ENCODE measurements around the gene PPP3R1.

The PPP3R1 gene

DNA sequence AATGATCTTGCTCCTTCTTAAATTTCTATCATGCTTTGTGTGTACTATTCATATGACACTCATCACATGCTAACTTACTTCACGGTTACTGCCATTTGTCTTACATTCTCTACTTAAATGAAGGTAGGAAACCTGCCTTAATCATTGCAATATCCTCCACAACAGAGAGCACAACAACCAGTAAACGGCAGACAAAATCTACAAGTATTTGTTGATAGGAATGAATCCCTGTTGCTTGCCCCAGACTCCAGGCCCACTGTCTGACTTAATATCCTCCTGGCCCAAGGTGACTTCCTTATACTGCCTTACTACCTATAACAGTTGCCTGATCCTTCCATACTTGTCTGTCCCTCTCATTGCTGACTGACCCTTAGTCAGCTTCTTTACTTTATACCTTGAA, 3.5 kb downstream of the PPP3R1 start:
- Histone ChIP-seq H3K4me3 (ENCODE audit: low read length, poor library complexity, severe bottlenecking) (peak overlapping the region; percentile 83), H3K79me2 (ENCODE audit: insufficient read depth, low read length) (peaks cover 94% of the 10 kb centered on the region), H4K20me1 (ENCODE audit: insufficient read depth, low read length, poor library complexity, severe bottlenecking) (peaks cover 72% of the 10 kb centered on the region), H3K4me1 (ENCODE audit: insufficient read depth, low read length, poor library complexity, severe bottlenecking) (peaks cover 69% of the 10 kb centered on the region), H3F3A (ENCODE audit: low read depth) (peaks cover 4% of the 10 kb centered on the region; the same call in 1 of the 2 replicates), H3K27me3 (ENCODE audit: insufficient read depth, low read length, poor library complexity, severe bottlenecking) (no peaks in the 10 kb centered on the region), H3K4me2 (ENCODE audit: low read depth, low read length, poor library complexity, severe bottlenecking) (peak overlapping the region; percentile 99), H2AFZ (ENCODE audit: low read length) (no peak overlapping the region), H3K9me2 (replicated peaks; ENCODE audit: low read depth, low read length) (no peaks in the 10 kb centered on the region), H3K36me3 (ENCODE audit: insufficient read depth, low read length) (no peaks in the 10 kb centered on the region), H3K9ac (ENCODE audit: low read depth, low read length, poor library complexity, severe bottlenecking) (peak overlapping the region; percentile 94), H3K9me3 (ENCODE audit: insufficient read depth, low read depth, low read length) (no peaks in the 10 kb centered on the region)
- TF ChIP-seq, protein P1, sequence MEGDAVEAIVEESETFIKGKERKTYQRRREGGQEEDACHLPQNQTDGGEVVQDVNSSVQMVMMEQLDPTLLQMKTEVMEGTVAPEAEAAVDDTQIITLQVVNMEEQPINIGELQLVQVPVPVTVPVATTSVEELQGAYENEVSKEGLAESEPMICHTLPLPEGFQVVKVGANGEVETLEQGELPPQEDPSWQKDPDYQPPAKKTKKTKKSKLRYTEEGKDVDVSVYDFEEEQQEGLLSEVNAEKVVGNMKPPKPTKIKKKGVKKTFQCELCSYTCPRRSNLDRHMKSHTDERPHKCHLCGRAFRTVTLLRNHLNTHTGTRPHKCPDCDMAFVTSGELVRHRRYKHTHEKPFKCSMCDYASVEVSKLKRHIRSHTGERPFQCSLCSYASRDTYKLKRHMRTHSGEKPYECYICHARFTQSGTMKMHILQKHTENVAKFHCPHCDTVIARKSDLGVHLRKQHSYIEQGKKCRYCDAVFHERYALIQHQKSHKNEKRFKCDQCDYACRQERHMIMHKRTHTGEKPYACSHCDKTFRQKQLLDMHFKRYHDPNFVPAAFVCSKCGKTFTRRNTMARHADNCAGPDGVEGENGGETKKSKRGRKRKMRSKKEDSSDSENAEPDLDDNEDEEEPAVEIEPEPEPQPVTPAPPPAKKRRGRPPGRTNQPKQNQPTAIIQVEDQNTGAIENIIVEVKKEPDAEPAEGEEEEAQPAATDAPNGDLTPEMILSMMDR (conservative IDR thresholded peaks at IDR 0.05; ENCODE audit: low read length), result no peak
- TF ChIP-seq EZH2phosphoT487 (IDR thresholded peaks at IDR 0.05; ENCODE audit: borderline replicate concordance), result no peak

DNA sequence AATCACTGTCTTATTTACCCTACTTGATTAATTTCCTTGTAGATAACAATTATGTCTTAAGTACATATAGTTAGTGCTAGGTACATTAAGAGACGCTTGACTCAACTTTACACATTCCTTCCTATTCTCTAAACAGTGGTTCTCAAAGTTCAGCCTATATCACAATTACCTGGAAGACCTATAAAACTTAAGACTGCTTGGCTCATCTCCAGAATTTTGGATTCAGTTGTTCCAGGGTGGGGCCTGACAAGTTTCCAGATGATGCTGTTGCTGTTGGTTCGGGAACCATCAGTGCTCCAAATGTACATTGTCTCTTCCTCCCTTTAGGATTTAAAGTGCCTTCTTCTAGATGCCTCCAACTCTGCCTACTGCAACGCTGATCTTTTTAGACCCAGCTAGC, 4.0 kb downstream of the PPP3R1 start:
- no peak for TF ChIP-seq EZH2phosphoT487 (IDR thresholded peaks at IDR 0.05; ENCODE audit: borderline replicate concordance)

DNA sequence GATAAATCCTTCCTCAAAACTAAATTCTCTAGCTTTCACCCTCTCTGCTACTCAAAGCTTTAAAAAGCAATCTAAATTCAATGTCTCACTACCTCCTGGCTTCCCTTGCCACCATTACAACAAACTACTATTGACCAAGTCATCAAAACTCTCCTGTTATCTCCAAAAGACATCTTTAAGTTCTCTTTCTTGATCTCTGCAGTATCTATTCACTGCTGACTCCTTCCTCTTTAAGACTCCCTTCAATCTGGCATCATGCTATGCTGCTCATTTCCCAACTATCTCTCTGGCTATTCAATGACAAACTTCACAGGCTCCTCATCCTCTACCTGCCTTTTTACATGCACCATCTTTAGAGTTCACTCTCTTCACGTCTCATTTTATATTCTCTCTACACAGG, 5.9 kb downstream of the PPP3R1 start:
- H3K4me3 ChIP-seq (ENCODE audit: low read length, poor library complexity, severe bottlenecking), result peak overlapping the region; percentile 83
- TF ChIP-seq, protein P1 (conservative IDR thresholded peaks at IDR 0.05; ENCODE audit: low read length), result no peak
- peaks cover 3% of the 10 kb centered on the region; the same call in 1 of the 2 replicates for H3F3A ChIP-seq (ENCODE audit: low read depth)
- no peak overlapping the region for H2AFZ ChIP-seq (ENCODE audit: low read length)
- peaks cover 96% of the 10 kb centered on the region for H4K20me1 ChIP-seq (ENCODE audit: insufficient read depth, low read length, poor library complexity, severe bottlenecking)
- H3K4me1 ChIP-seq (ENCODE audit: insufficient read depth, low read length, poor library complexity, severe bottlenecking), result peaks cover 65% of the 10 kb centered on the region
- H3K9ac ChIP-seq (ENCODE audit: low read depth, low read length, poor library complexity, severe bottlenecking), result peak overlapping the region; percentile 94
- H3K79me2 ChIP-seq (ENCODE audit: insufficient read depth, low read length), result peaks cover 98% of the 10 kb centered on the region
- H3K9me2 ChIP-seq (replicated peaks; ENCODE audit: low read depth, low read length), result no peaks in the 10 kb centered on the region
- peak overlapping the region; percentile 99 for H3K4me2 ChIP-seq (ENCODE audit: low read depth, low read length, poor library complexity, severe bottlenecking)
- H3K36me3 ChIP-seq (ENCODE audit: insufficient read depth, low read length), result peaks cover 4% of the 10 kb centered on the region; the same call in 1 of the 2 replicates
- no peaks in the 10 kb centered on the region for H3K9me3 ChIP-seq (ENCODE audit: insufficient read depth, low read depth, low read length)
- H3K27me3 ChIP-seq (ENCODE audit: insufficient read depth, low read length, poor library complexity, severe bottlenecking), result no peaks in the 10 kb centered on the region

More for the DNA sequence above, 4.0 kb downstream of the PPP3R1 start:
- Histone ChIP-seq H3K4me2 (ENCODE audit: low read depth, low read length, poor library complexity, severe bottlenecking) (peak overlapping the region; percentile 99), H3K4me3 (ENCODE audit: low read length, poor library complexity, severe bottlenecking) (peak overlapping the region; percentile 83), H3K9me2 (replicated peaks; ENCODE audit: low read depth, low read length) (no peaks in the 10 kb centered on the region), H3K27me3 (ENCODE audit: insufficient read depth, low read length, poor library complexity, severe bottlenecking) (no peaks in the 10 kb centered on the region), H3K9me3 (ENCODE audit: insufficient read depth, low read depth, low read length) (no peaks in the 10 kb centered on the region), H3K36me3 (ENCODE audit: insufficient read depth, low read length) (no peaks in the 10 kb centered on the region), H3F3A (ENCODE audit: low read depth) (peaks cover 4% of the 10 kb centered on the region; the same call in 1 of the 2 replicates), H3K9ac (ENCODE audit: low read depth, low read length, poor library complexity, severe bottlenecking) (peak overlapping the region; percentile 94), H3K4me1 (ENCODE audit: insufficient read depth, low read length, poor library complexity, severe bottlenecking) (peaks cover 68% of the 10 kb centered on the region), H3K79me2 (ENCODE audit: insufficient read depth, low read length) (peaks cover 94% of the 10 kb centered on the region), H2AFZ (ENCODE audit: low read length) (no peak overlapping the region), H4K20me1 (ENCODE audit: insufficient read depth, low read length, poor library complexity, severe bottlenecking) (peaks cover 76% of the 10 kb centered on the region)

- Histone ChIP-seq H3K4me2 (ENCODE audit: low read depth, low read length, poor library complexity, severe bottlenecking) (peak overlapping the region; percentile 99), H3K27me3 (ENCODE audit: insufficient read depth, low read length, poor library complexity, severe bottlenecking) (no peaks in the 10 kb centered on the region)
Observed at GRCh38 chr2:68245672-68246071, 6.7 kb downstream of the PPP3R1 start.

More at GRCh38 chr2:68245672-68246071, 6.7 kb downstream of the PPP3R1 start:
- Histone ChIP-seq H3K9me3 (ENCODE audit: insufficient read depth, low read depth, low read length) (no peaks in the 10 kb centered on the region), H3K9ac (ENCODE audit: low read depth, low read length, poor library complexity, severe bottlenecking) (no peak overlapping the region), H4K20me1 (ENCODE audit: insufficient read depth, low read length, poor library complexity, severe bottlenecking) (peaks cover 100% of the 10 kb centered on the region), H3K4me1 (ENCODE audit: insufficient read depth, low read length, poor library complexity, severe bottlenecking) (peaks cover 65% of the 10 kb centered on the region), H3K4me3 (ENCODE audit: low read length, poor library complexity, severe bottlenecking) (peak overlapping the region; percentile 83), H3K79me2 (ENCODE audit: insufficient read depth, low read length) (peaks cover 100% of the 10 kb centered on the region), H3F3A (ENCODE audit: low read depth) (no peaks in the 10 kb centered on the region), H2AFZ (ENCODE audit: low read length) (no peak overlapping the region), H3K36me3 (ENCODE audit: insufficient read depth, low read length) (peaks cover 4% of the 10 kb centered on the region; the same call in 1 of the 2 replicates), H3K9me2 (replicated peaks; ENCODE audit: low read depth, low read length) (no peaks in the 10 kb centered on the region)
- TF ChIP-seq EZH2phosphoT487 (IDR thresholded peaks at IDR 0.05; ENCODE audit: borderline replicate concordance), result no peak
- TF ChIP-seq, protein P1 (conservative IDR thresholded peaks at IDR 0.05; ENCODE audit: low read length), result no peak
